SK-N-SH (cell line): ENCODE measurements around the gene TRABD2A. TPM values are rescaled to one million over a fixed set of nuclear protein-coding genes. Genes with fewer than 3 reads are reported as not detected.

Experiments used
- CTCF ChIA-PET: fragments of 300-600, 350-600 bp; formaldehyde crosslinking; extraction: SDS; loops from one replicate; lab custom pipeline; 2021; lab: Yijun Ruan, JAX
- POLR2A ChIA-PET: fragments of 350-600 bp; sonication (Branson Sonifier 250); formaldehyde crosslinking; extraction: SDS; loops from one replicate; lab custom pipeline; 2020; ENCODE audit warnings: antibody characterized with exemption, inconsistent platforms; lab: Yijun Ruan, JAX
- DNase-seq: peaks from one replicate; pipeline ENCODE4 v3.0.0; 2012
- H2AFZ ChIP-seq: fragments of 200-600 bp; sonication (generic); 2 replicates; pipeline ENCODE4 v1.8.1; 2016; ENCODE audit warnings: antibody characterized with exemption, mild to moderate bottlenecking, low read depth
- H3F3A ChIP-seq: fragments of 200-600 bp; sonication (generic); replicated peaks from 2 replicates; pipeline ENCODE3; 2016; ENCODE audit warnings: antibody characterized with exemption, mild to moderate bottlenecking; ENCODE audit not compliant: insufficient read depth
- H3K27ac ChIP-seq, 2 experiments: fragments of 200-500 bp in 1 of 2; fragments of 200-600 bp in 1 of 2; sonication (Bioruptor generic) in 1 of 2; sonication (generic), shearing (Covaris generic) in 1 of 2; 2 replicates each; pipeline versions ENCODE4 v1.5.1 to v1.6.1; 2014 to 2016; ENCODE audit warnings: low read depth in 2 of 2, inconsistent platforms in 1 of 2, low read length in 1 of 2, mild to moderate bottlenecking in 1 of 2, mixed read lengths in 1 of 2
- H3K27me3 ChIP-seq: fragments of 200-600 bp; sonication (generic), shearing (Covaris generic); 2 replicates; pipeline ENCODE4 v1.6.1; 2016; ENCODE audit warnings: mixed run types; ENCODE audit not compliant: insufficient read depth
- H3K36me3 ChIP-seq, 2 experiments: fragments of 200-500 bp in 1 of 2; fragments of 200-600 bp in 1 of 2; sonication (Bioruptor generic) in 1 of 2; sonication (generic) in 1 of 2; replicated peaks in 1 of 2; 2 replicates each; pipeline versions ENCODE3 to v1.5.1; 2014 to 2016; ENCODE audit warnings: low read length in 1 of 2, mild to moderate bottlenecking in 1 of 2; ENCODE audit not compliant: insufficient read depth in 2 of 2, control insufficient read depth in 1 of 2
- H3K4me1 ChIP-seq, 2 experiments: fragments of 200-500 bp in 1 of 2; fragments of 200-600 bp in 1 of 2; sonication (Bioruptor generic) in 1 of 2; sonication (generic), shearing (Covaris generic) in 1 of 2; 2 replicates each; pipeline versions ENCODE4 v1.5.1 to v1.6.1; 2014 to 2016; ENCODE audit warnings: low read depth in 1 of 2, low read length in 1 of 2, mixed run types in 1 of 2; ENCODE audit not compliant: insufficient read depth in 2 of 2, control insufficient read depth in 1 of 2
- H3K4me2 ChIP-seq: fragments of 200-600 bp; sonication (generic), shearing (Covaris generic); 2 replicates; pipeline ENCODE4 v1.6.1; 2017; ENCODE audit warnings: mixed run types
- H3K4me3 ChIP-seq, 2 experiments: fragments of 200-500 bp in 1 of 2; fragments of 200-600 bp in 1 of 2; sonication (Bioruptor generic) in 1 of 2; sonication (generic), shearing (Covaris generic) in 1 of 2; 2 replicates each; pipeline versions ENCODE4 v1.5.1 to v1.8.1; 2014 to 2016; ENCODE audit warnings: low read depth in 2 of 2, inconsistent platforms in 1 of 2, low read length in 1 of 2, mild to moderate bottlenecking in 1 of 2, mixed read lengths in 1 of 2, moderate library complexity in 1 of 2
- H3K79me2 ChIP-seq: fragments of 200-600 bp; sonication (generic); 2 replicates; pipeline ENCODE4 v1.8.1; 2017; ENCODE audit warnings: mild to moderate bottlenecking; ENCODE audit not compliant: insufficient read depth
- H3K9ac ChIP-seq: fragments of 200-600 bp; sonication (generic); 2 replicates; pipeline ENCODE4 v1.6.1; 2017; ENCODE audit warnings: mixed run types
- H3K9me2 ChIP-seq: fragments of 200-600 bp; sonication (generic); 2 replicates; pipeline ENCODE4 v1.6.1; 2017; ENCODE audit warnings: mixed run types
- H3K9me3 ChIP-seq: fragments of 200-600 bp; sonication (generic); 2 replicates; pipeline ENCODE4 v1.6.1; 2017; ENCODE audit warnings: mixed run types, mild to moderate bottlenecking, moderate library complexity
- H4K20me1 ChIP-seq: fragments of 200-600 bp; sonication (generic); 2 replicates; pipeline ENCODE4 v1.6.1; 2017; ENCODE audit warnings: mild to moderate bottlenecking, mixed run types; ENCODE audit not compliant: insufficient read depth
- CHD2 ChIP-seq: fragments of 150-350 bp; IDR thresholded peaks from 2 replicates; pipeline ENCODE4 v1.6.1; 2018; ENCODE audit warnings: low read length; ENCODE audit not compliant: partially characterized antibody
- FOSL2 ChIP-seq: IDR thresholded peaks from 2 replicates; pipeline ENCODE4 v1.4.0; 2012; ENCODE audit warnings: low read depth, mild to moderate bottlenecking, moderate library complexity, borderline replicate concordance
- GABPA ChIP-seq: IDR thresholded peaks from 2 replicates; pipeline ENCODE4 v1.4.0; 2012; ENCODE audit warnings: low read depth, mild to moderate bottlenecking
- GATA2 ChIP-seq: sonication (generic); formaldehyde crosslinking; IDR thresholded peaks from 2 replicates; pipeline ENCODE4 v1.5.0; 2020; ENCODE audit warnings: mild to moderate bottlenecking, missing genetic modification reagents
- JUND ChIP-seq: IDR thresholded peaks from 2 replicates; pipeline ENCODE4 v1.4.0; 2012
- REST ChIP-seq: IDR thresholded peaks from 2 replicates; pipeline ENCODE4 v1.6.1; 2012; ENCODE audit warnings: mild to moderate bottlenecking, low read depth, low read length, moderate library complexity
- RFX5 ChIP-seq: IDR thresholded peaks from 2 replicates; pipeline ENCODE4 v1.6.1; 2012; ENCODE audit warnings: mild to moderate bottlenecking, improper control_type of control experiment, low read length
- TCF12 ChIP-seq: IDR thresholded peaks from 2 replicates; pipeline ENCODE4 v1.4.0; 2012
- TEAD4 ChIP-seq: IDR thresholded peaks from 2 replicates; pipeline ENCODE4 v1.4.0; 2012; ENCODE audit warnings: mild to moderate bottlenecking, borderline replicate concordance; ENCODE audit not compliant: insufficient read depth
- WGBS: methylation state at CpG from one replicate; pipeline ENCODE4 v1.1.6; 2017; ENCODE audit warnings: low lambda C conversion rate; 5-methylcytosine and 5-hydroxymethylcytosine counted together
- polyA plus RNA-seq, 3 experiments: library from polyadenylated mRNA; depleted of rRNA; stranded (reverse); fragments of >200 nt; gene quantifications; 2 replicates each; pipeline ENCODE4 v1.2.3, GENCODE V29; 2012
- TF ChIP-seq, protein P1 (sequence below): IDR thresholded peaks from 2 replicates; pipeline ENCODE4 v1.4.0; 2012; ENCODE audit warnings: low read depth, borderline replicate concordance

TRABD2A gene
- polyA plus RNA-seq, 1 of the 3 experiments (the other 2 are of a cell fraction) = 3.0 TPM

DNA sequence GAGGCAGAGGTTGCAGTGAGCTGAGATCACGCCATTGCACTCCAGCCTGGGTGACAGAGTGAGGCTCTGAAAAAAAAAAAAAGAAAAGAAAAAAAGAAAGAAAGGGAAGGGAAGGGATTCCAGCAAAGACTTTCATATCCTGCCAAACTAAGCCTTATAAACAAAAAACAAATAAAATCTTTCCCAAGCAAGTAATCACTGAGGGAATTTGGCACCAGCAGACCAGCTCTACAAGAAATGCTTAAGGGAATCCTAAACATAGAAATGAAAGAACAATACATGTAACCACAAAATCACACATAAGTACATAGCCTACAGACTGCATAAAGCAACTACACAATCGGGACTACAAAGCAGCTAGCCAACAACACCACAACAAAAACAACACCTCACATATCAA, 79.1 kb downstream of the TRABD2A start:
- Histone ChIP-seq H3F3A (no peaks in the 10 kb centered on the region), H3K36me3 (no peaks in the 10 kb centered on the region), H3K9me3 (no peaks in the 10 kb centered on the region), H3K4me2 (no peak overlapping the region), H3K27me3 (no peaks in the 10 kb centered on the region; the same call in 1 of the 2 replicates), H3K4me1 (no peaks in the 10 kb centered on the region), H3K27ac (no peak overlapping the region), H3K9me2 (no peaks in the 10 kb centered on the region), H4K20me1 (no peaks in the 10 kb centered on the region), H3K4me3 (no peak overlapping the region), H3K79me2 (no peaks in the 10 kb centered on the region), H3K9ac (no peak overlapping the region), H2AFZ (no peak overlapping the region)
- CTCF ChIA-PET = interaction anchor here (0.6 kb wide), 1 partner anchor 735 kb away, joined by 3 read pairs; no protein-coding TSS in a partner anchor
- WGBS = 17% methylated on average over 2 of the region's 2 CpGs
- no peak for DNase-seq
- POLR2A ChIA-PET = no interaction called here
- no peak for TF ChIP-seq GABPA

DNA sequence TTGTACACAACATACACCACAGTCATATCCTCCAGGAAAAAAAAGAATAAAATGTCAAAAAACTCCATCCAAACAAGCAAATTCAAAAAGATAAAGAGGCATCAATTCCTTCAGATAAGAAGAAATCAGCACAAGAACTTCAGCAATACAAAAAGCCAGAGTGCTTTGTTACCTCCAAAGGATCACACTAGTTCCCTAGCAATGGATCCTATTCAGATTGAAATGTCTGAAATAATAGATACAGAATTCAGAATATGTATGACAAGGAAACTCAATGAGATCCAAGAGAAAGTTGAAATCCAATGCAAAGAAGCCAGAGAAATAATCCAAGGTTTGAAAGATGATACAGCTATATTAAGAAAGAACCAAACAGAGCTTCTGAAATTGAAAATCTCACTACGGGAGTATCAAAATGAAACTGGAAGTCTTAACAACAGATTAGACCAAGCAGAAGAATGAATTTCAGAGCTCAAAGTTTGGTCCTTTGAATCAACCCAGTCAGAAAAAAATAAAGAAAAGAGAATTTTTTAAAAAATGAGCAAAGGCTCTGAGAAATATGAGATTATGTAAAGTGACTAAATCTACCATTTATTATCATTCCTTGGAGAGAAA, 80.6 kb downstream of the TRABD2A start:
- Histone ChIP-seq H3K79me2 (no peaks in the 10 kb centered on the region), H3K27me3 (no peaks in the 10 kb centered on the region; the same call in 1 of the 2 replicates), H3F3A (no peaks in the 10 kb centered on the region), H3K9ac (no peak overlapping the region), H3K4me1 (no peaks in the 10 kb centered on the region), H3K4me2 (no peak overlapping the region), H3K9me3 (no peaks in the 10 kb centered on the region), H2AFZ (no peak overlapping the region), H3K4me3 (no peak overlapping the region), H3K27ac (no peak overlapping the region), H3K9me2 (no peaks in the 10 kb centered on the region), H3K36me3 (no peaks in the 10 kb centered on the region), H4K20me1 (no peaks in the 10 kb centered on the region)
- CTCF ChIA-PET = no interaction called here
- WGBS = 41% methylated on average over 1 of the region's 1 CpG
- no peak for TF ChIP-seq GATA2 (CRISPR knock-in tag)
- no peak for TF ChIP-seq REST
- TF ChIP-seq, protein P1, sequence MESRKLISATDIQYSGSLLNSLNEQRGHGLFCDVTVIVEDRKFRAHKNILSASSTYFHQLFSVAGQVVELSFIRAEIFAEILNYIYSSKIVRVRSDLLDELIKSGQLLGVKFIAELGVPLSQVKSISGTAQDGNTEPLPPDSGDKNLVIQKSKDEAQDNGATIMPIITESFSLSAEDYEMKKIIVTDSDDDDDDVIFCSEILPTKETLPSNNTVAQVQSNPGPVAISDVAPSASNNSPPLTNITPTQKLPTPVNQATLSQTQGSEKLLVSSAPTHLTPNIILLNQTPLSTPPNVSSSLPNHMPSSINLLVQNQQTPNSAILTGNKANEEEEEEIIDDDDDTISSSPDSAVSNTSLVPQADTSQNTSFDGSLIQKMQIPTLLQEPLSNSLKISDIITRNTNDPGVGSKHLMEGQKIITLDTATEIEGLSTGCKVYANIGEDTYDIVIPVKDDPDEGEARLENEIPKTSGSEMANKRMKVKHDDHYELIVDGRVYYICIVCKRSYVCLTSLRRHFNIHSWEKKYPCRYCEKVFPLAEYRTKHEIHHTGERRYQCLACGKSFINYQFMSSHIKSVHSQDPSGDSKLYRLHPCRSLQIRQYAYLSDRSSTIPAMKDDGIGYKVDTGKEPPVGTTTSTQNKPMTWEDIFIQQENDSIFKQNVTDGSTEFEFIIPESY = no peak
- no peak for TF ChIP-seq FOSL2
- no peak for TF ChIP-seq JUND
- TF ChIP-seq CHD2 = no peak
- TF ChIP-seq TCF12 = no peak
- no peak for TF ChIP-seq RFX5
- TF ChIP-seq TEAD4 = no peak
- POLR2A ChIA-PET = no interaction called here
- no peak for DNase-seq
